Measurements from ENCODE around the gene ENTPD3. TPM values are rescaled to one million over a fixed set of nuclear protein-coding genes. Genes with fewer than 3 reads are reported as not detected.

Gene ENTPD3
- total RNA-seq, 2 donors from 2014 or later: 0.22 to 0.37 TPM

- peak overlapping the region; percentile 90 for H3K4me3 ChIP-seq (ENCODE audit: low read length)
- peaks cover 13% of the 10 kb centered on the region for H3K36me3 ChIP-seq (ENCODE audit: control insufficient read depth, insufficient read depth, low read length)
- Mint-ChIP-seq H3K36me3 (ENCODE audit: low read depth) (peaks cover 14% of the 10 kb centered on the region), H3K27me3 (ENCODE audit: insufficient read depth) (peaks cover 2% of the 10 kb centered on the region), H3K4me3 (peak overlapping the region; percentile 83), H3K27ac (no peak overlapping the region), H3K4me1 (peaks cover 21% of the 10 kb centered on the region), H3K9me3 (no peaks in the 10 kb centered on the region)
- H3K9ac ChIP-seq (ENCODE audit: extremely low read depth, low read length, poor library complexity, severe bottlenecking): peak overlapping the region; percentile 55
- no peaks in the 10 kb centered on the region for H3K9me3 ChIP-seq (ENCODE audit: control insufficient read depth, low read length)
- peaks cover 4% of the 10 kb centered on the region for H3K4me1 ChIP-seq (ENCODE audit: control insufficient read depth, insufficient read depth, low read length)
- 40 to 55% methylated on average over 3 to 6 of the region's 6 CpGs for WGBS, 2 experiments (ENCODE audit: insufficient coverage in 1 of 2, insufficient read length in 1 of 2)
- H3K27ac ChIP-seq (ENCODE audit: low read depth, low read length): no peak overlapping the region
- H3K27me3 ChIP-seq (ENCODE audit: control insufficient read depth, insufficient read depth, low read length, poor library complexity, severe bottlenecking): no peaks in the 10 kb centered on the region
- DNase-seq: no peak
- TF ChIP-seq CTCF (conservative IDR thresholded peaks at IDR 0.05): no peak
Measured at GRCh38 chr3:40453933-40454332, 66.9 kb downstream of the ENTPD3 start.

DNA sequence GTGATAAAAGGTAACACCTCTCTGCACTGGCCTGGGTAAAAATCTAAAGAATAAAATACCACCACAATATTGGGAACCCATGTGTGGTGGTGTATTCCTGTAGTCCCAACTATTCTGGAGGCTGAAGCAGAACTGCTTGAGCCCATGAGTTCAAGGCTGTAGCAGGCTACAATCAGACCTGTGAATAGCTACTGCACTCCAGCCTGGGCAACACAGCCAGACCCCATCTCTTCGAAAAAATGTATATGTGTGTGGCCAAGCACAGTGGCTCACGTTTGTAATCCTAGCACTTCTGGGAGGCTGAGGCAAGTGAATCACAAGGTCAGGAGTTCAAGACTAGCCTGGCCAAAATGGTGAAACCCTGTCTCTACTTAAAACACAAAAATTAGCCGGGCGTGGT lies 68.3 kb downstream of the ENTPD3 start:
- H3K27ac Mint-ChIP-seq: no peak overlapping the region
- H3K27me3 Mint-ChIP-seq (ENCODE audit: insufficient read depth): peaks cover 2% of the 10 kb centered on the region
- Histone ChIP-seq H3K4me3 (ENCODE audit: low read length) (no peak overlapping the region), H3K36me3 (ENCODE audit: control insufficient read depth, insufficient read depth, low read length) (peaks cover 25% of the 10 kb centered on the region), H3K27ac (ENCODE audit: low read depth, low read length) (no peak overlapping the region), H3K4me1 (ENCODE audit: control insufficient read depth, insufficient read depth, low read length) (peaks cover 4% of the 10 kb centered on the region), H3K27me3 (ENCODE audit: control insufficient read depth, insufficient read depth, low read length, poor library complexity, severe bottlenecking) (no peaks in the 10 kb centered on the region), H3K9me3 (ENCODE audit: control insufficient read depth, low read length) (no peaks in the 10 kb centered on the region), H3K9ac (ENCODE audit: extremely low read depth, low read length, poor library complexity, severe bottlenecking) (no peak overlapping the region)
- no peak for DNase-seq
- no peak for TF ChIP-seq CTCF (conservative IDR thresholded peaks at IDR 0.05)
- peak overlapping the region; percentile 93 for H3K4me3 Mint-ChIP-seq
- peaks cover 26% of the 10 kb centered on the region for H3K36me3 Mint-ChIP-seq (ENCODE audit: low read depth)
- WGBS, 2 experiments (ENCODE audit: insufficient coverage in 1 of 2, insufficient read length in 1 of 2): 92 to 97% methylated on average over 4 of the region's 4 CpGs
- H3K4me1 Mint-ChIP-seq: peaks cover 24% of the 10 kb centered on the region
- H3K9me3 Mint-ChIP-seq: no peaks in the 10 kb centered on the region

- Mint-ChIP-seq H3K4me1 (peaks cover 24% of the 10 kb centered on the region), H3K4me3 (peak overlapping the region; percentile 93), H3K27me3 (ENCODE audit: insufficient read depth) (peaks cover 2% of the 10 kb centered on the region), H3K9me3 (no peaks in the 10 kb centered on the region), H3K36me3 (ENCODE audit: low read depth) (peaks cover 34% of the 10 kb centered on the region), H3K27ac (peak overlapping the region; percentile 96)
- Histone ChIP-seq H3K36me3 (ENCODE audit: control insufficient read depth, insufficient read depth, low read length) (peaks cover 36% of the 10 kb centered on the region), H3K27me3 (ENCODE audit: control insufficient read depth, insufficient read depth, low read length, poor library complexity, severe bottlenecking) (no peaks in the 10 kb centered on the region), H3K4me3 (ENCODE audit: low read length) (peak overlapping the region; percentile 100), H3K27ac (ENCODE audit: low read depth, low read length) (peak overlapping the region; percentile 66), H3K9me3 (ENCODE audit: control insufficient read depth, low read length) (no peaks in the 10 kb centered on the region), H3K9ac (ENCODE audit: extremely low read depth, low read length, poor library complexity, severe bottlenecking) (peak overlapping the region; percentile 89), H3K4me1 (ENCODE audit: control insufficient read depth, insufficient read depth, low read length) (peaks cover 4% of the 10 kb centered on the region)
- no peak for TF ChIP-seq CTCF (conservative IDR thresholded peaks at IDR 0.05)
- no peak for DNase-seq
- 72 to 75% methylated on average over 27 to 29 of the region's 29 CpGs for WGBS, 2 experiments (ENCODE audit: insufficient coverage in 1 of 2, insufficient read length in 1 of 2)
Measured at GRCh38 chr3:40456279-40456939, 69.4 kb downstream of the ENTPD3 start.

All from endodermal cell (in vitro differentiated cells).